ENCODE measurements around the gene FOXL3. TPM values are rescaled to one million over a fixed set of nuclear protein-coding genes. Genes with fewer than 3 reads are reported as not detected.

The FOXL3 gene
- total RNA-seq, 1 donor from 2014 or later, result not detected

DNA sequence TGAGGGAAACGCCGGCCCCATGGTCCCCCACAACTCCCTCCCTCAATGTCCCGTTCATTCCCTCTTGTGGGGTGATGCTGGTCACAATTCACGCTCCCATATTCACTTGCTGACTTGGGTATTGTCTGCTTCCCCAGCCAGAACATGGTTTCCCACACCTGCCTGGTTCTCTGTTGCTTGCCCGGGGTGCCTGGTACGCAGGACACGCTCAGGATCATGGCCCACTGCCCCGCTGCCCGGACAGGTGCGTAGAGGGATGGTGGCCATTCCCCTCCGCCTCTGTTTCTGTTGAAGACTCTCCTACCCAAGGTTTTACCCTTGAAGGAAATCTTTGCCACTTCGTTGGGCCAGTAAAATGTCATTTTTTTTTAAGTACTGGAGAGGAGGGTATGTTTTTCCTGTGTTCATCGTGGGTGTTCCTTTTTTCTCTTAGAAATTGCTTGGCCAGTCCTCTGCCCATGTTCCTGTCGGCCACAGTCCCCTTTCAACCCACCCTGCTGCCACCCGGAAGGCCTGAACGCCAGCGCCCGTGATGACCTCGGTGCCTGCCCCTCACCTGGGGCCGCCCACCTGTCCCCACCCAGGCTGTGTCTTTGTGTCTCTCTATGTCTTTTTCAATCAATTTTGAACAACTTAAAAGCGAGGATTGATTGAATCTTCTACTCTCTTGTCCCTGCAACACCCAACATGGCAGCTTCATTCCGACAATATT is 38.2 kb downstream of the FOXL3 start:
- Mint-ChIP-seq H3K36me3 (ENCODE audit: low read depth) (no peaks in the 10 kb centered on the region), H3K4me3 (no peak overlapping the region), H3K27ac (no peak overlapping the region), H3K4me1 (no peaks in the 10 kb centered on the region), H3K9me3 (peaks cover 3% of the 10 kb centered on the region), H3K27me3 (peaks cover 21% of the 10 kb centered on the region)
- TF ChIP-seq, protein P1, sequence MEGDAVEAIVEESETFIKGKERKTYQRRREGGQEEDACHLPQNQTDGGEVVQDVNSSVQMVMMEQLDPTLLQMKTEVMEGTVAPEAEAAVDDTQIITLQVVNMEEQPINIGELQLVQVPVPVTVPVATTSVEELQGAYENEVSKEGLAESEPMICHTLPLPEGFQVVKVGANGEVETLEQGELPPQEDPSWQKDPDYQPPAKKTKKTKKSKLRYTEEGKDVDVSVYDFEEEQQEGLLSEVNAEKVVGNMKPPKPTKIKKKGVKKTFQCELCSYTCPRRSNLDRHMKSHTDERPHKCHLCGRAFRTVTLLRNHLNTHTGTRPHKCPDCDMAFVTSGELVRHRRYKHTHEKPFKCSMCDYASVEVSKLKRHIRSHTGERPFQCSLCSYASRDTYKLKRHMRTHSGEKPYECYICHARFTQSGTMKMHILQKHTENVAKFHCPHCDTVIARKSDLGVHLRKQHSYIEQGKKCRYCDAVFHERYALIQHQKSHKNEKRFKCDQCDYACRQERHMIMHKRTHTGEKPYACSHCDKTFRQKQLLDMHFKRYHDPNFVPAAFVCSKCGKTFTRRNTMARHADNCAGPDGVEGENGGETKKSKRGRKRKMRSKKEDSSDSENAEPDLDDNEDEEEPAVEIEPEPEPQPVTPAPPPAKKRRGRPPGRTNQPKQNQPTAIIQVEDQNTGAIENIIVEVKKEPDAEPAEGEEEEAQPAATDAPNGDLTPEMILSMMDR (IDR thresholded peaks at IDR 0.05), result no peak
- intact Hi-C loops (cut with micrococcal nuclease), result no loop called here
- DNase-seq (no peak), ATAC-seq (ENCODE audit: low read depth) (no peak)
- CTCF ChIA-PET, result no interaction called here
- POLR2A ChIA-PET, result no interaction called here

DNA sequence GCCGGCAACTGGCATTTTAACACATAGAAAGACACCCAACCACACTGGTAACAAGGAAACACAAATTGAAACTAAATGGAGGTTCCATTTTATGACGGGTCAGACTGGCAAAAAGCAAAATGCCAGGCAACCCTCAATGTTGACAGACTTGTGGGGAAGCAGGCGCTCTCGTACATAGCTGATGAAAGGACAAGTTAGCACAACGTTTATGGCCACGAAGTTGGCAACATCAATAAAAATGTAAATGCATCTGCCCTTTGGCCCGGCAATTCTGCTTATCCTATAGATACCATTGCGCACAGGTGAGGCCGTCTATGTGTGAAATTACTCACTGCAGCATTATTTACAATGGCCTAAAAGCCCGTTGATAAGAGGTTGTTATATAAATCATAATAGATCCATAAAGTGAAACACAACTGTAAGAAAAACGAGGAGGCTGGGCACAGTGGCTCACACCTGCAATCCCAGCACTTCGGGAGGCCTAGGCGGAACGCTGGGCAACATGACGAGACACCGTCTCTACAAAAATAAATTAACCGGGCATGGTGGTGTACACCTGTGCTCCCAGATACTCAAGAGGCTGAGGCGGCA is 39.8 kb downstream of the FOXL3 start:
- H3K27ac Mint-ChIP-seq, result no peak overlapping the region
- no peak for ATAC-seq (ENCODE audit: low read depth)
- ChIA-PET POLR2A (no interaction called here), CTCF (no interaction called here)
- H3K27me3 Mint-ChIP-seq, result peaks cover 18% of the 10 kb centered on the region
- intact Hi-C loops (cut with micrococcal nuclease), result loop anchor here (10.0 kb wide), 1 partner anchor 195 kb away; no protein-coding TSS in a partner anchor
- no peak overlapping the region for H3K4me3 Mint-ChIP-seq
- H3K36me3 Mint-ChIP-seq (ENCODE audit: low read depth), result no peaks in the 10 kb centered on the region
- peaks cover 3% of the 10 kb centered on the region for H3K9me3 Mint-ChIP-seq
- TF ChIP-seq, protein P1 (IDR thresholded peaks at IDR 0.05), result no peak
- DNase-seq, result no peak
- no peaks in the 10 kb centered on the region for H3K4me1 Mint-ChIP-seq

DNA sequence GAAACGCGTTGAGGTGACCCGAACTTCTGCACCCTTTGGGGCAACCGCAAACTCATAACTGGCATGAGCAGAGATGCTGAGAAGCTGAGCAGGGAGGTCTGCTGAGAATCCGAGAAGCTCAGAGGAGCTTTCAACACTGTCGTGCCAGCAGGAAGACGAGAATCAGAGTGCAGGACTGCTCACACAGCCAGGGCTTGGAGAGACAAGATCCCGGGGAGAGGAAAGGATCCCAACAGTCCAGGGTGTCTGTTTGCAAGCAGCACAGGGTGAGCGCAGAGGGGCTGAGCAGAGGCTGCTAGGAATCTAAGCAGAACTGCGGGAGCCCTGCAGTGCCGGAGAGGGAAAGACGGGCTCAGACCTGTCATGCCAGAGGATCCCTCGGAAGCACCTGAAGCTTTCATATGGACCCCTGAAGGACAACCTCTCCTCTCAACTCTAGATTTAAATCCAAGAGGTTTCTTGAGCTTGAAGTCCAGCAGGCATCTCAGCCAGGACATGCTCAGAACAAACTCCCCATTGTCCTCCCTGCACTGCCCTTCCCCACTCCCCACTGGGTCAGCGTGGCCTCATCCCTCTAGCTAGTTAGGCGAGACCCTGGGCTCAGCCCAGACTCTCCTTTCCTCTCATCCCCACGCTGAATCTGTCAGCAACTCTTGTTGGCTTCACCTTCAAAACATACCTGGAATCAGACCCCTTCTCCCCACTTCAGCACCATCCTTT is 40.7 kb downstream of the FOXL3 start:
- H3K27me3 Mint-ChIP-seq, result peaks cover 18% of the 10 kb centered on the region
- ATAC-seq (ENCODE audit: low read depth) (no peak), DNase-seq (no peak)
- no peaks in the 10 kb centered on the region for H3K4me1 Mint-ChIP-seq
- H3K27ac Mint-ChIP-seq, result no peak overlapping the region
- H3K4me3 Mint-ChIP-seq, result no peak overlapping the region
- TF ChIP-seq, protein P1 (IDR thresholded peaks at IDR 0.05), result no peak
- H3K9me3 Mint-ChIP-seq, result peaks cover 2% of the 10 kb centered on the region
- no peaks in the 10 kb centered on the region for H3K36me3 Mint-ChIP-seq (ENCODE audit: low read depth)
- POLR2A ChIA-PET, result no interaction called here
- intact Hi-C loops (cut with micrococcal nuclease), result loop anchor here (10.0 kb wide), 1 partner anchor 194 kb away; no protein-coding TSS in a partner anchor
- CTCF ChIA-PET, result no interaction called here

DNA sequence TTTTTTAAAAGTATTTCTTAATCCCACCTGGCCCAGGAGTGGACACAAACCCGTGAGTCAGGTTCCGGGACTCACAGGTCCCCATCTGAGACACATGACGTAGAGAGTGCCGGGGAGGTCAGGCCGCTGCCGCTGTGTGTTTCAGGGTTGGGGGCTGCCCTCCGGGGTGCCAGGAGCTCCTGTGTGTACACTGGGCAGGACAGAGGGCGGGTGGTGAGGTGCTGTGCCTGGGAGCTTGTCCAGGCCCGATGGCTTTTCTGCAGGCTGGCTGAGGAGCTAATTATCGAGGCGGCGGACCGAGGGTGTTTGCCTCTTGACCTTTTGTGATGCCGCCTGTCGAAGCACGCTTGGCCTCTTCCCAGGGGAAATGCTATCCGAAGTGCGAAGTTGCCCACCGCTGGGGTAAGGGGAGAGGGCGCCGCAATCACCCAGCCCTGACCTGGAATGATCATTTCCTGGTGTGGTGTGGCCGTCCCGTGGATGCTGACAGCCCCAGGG is 42.1 kb downstream of the FOXL3 start:
- no peak for ATAC-seq (ENCODE audit: low read depth)
- no peak for DNase-seq
- intact Hi-C loops (cut with micrococcal nuclease), result loop anchor here (1.0 to 10.0 kb wide), 3 partner anchors 193 to 442 kb away; no protein-coding TSS in a partner anchor
- Mint-ChIP-seq H3K27me3 (peaks cover 18% of the 10 kb centered on the region), H3K4me1 (no peaks in the 10 kb centered on the region), H3K9me3 (no peaks in the 10 kb centered on the region), H3K4me3 (no peak overlapping the region), H3K36me3 (ENCODE audit: low read depth) (no peaks in the 10 kb centered on the region), H3K27ac (no peak overlapping the region)
- ChIA-PET CTCF (no interaction called here), POLR2A (no interaction called here)
- TF ChIP-seq, protein P1 (IDR thresholded peaks at IDR 0.05), result no peak
